Nephron progenitor cell (in vitro differentiated cells): ENCODE data around the gene KCTD10.
A peak's percentile ranks its signal among the peaks of the same experiment; 100 is the strongest.
"Not testable (repeated sequence)": the region's sequence is repeated elsewhere in the genome, so short reads cannot be mapped to it uniquely, and the experiment has no call there.

ENCODE experiments used
- DNase-seq: peaks from one replicate; pipeline ENCODE4 v3.0.0; 2021
- H3K27ac Mint-ChIP-seq: 2 replicates; pipeline ENCODE4 v1.8.0; 2021; ENCODE audit warnings: mild to moderate bottlenecking, moderate library complexity, mixed read lengths
- H3K27me3 Mint-ChIP-seq: 2 replicates; pipeline ENCODE4 v1.8.0; 2021; ENCODE audit warnings: mild to moderate bottlenecking, low read depth, mixed read lengths; ENCODE audit not compliant: poor library complexity
- H3K36me3 Mint-ChIP-seq: 2 replicates; pipeline ENCODE4 v1.8.0; 2021; ENCODE audit warnings: low read depth, mixed read lengths
- H3K4me1 Mint-ChIP-seq: 2 replicates; pipeline ENCODE4 v1.8.0; 2021; ENCODE audit warnings: mixed read lengths
- H3K4me3 Mint-ChIP-seq: 2 replicates; pipeline ENCODE4 v1.8.0; 2021; ENCODE audit warnings: mild to moderate bottlenecking, moderate library complexity, mixed read lengths
- H3K9me3 Mint-ChIP-seq: 2 replicates; pipeline ENCODE4 v1.8.0; 2021; ENCODE audit warnings: mild to moderate bottlenecking, moderate library complexity, mixed read lengths
- CTCF ChIP-seq: fragments of 200-600 bp; sonication (generic); IDR thresholded peaks from 2 replicates; pipeline ENCODE4 v1.5.0; 2021; ENCODE audit warnings: antibody characterized with exemption

The KCTD10 gene

DNA sequence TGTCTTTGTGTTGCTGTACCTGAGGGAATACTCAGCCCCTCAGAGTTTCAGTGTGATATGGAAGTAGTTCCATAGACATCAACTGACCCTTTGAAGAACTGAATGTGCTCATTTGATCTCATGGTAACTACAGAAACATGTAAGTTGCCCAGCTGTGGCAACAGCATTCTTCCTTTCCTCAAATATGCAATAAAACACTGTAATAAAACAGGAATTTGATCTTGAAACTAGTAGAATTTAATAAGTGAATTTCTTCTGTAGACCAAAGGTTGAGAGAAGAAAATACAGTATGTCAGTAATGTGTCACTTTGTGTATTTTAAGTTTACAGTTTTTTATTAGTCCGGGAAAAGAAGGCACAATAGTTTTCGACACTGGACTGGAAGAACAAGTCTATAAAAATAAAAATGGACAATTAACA is 31.9 kb downstream of the KCTD10 start:
- peaks cover 7% of the 10 kb centered on the region for H3K36me3 Mint-ChIP-seq
- no peaks in the 10 kb centered on the region for H3K9me3 Mint-ChIP-seq
- no peak overlapping the region for H3K4me3 Mint-ChIP-seq
- H3K4me1 Mint-ChIP-seq, result no peaks in the 10 kb centered on the region
- H3K27ac Mint-ChIP-seq, result no peak overlapping the region
- no peak for DNase-seq
- no peaks in the 10 kb centered on the region for H3K27me3 Mint-ChIP-seq
- TF ChIP-seq CTCF, result no peak

GRCh38 chr12:109444259-109444658 is 32.8 kb downstream of the KCTD10 start:
- no peak overlapping the region for H3K4me3 Mint-ChIP-seq
- no peak for TF ChIP-seq CTCF
- no peaks in the 10 kb centered on the region for H3K9me3 Mint-ChIP-seq
- no peaks in the 10 kb centered on the region for H3K4me1 Mint-ChIP-seq
- H3K27me3 Mint-ChIP-seq, result no peaks in the 10 kb centered on the region
- H3K36me3 Mint-ChIP-seq, result no peaks in the 10 kb centered on the region
- peak overlapping the region; percentile 53 for H3K27ac Mint-ChIP-seq
- no peak for DNase-seq

GRCh38 chr12:109443794-109444193 is 33.3 kb downstream of the KCTD10 start:
- Mint-ChIP-seq H3K9me3 (no peaks in the 10 kb centered on the region), H3K36me3 (no peaks in the 10 kb centered on the region), H3K4me1 (no peaks in the 10 kb centered on the region), H3K27me3 (no peaks in the 10 kb centered on the region), H3K27ac (peak overlapping the region; percentile 53), H3K4me3 (no peak overlapping the region)
- DNase-seq, result no peak
- no peak for TF ChIP-seq CTCF

DNA sequence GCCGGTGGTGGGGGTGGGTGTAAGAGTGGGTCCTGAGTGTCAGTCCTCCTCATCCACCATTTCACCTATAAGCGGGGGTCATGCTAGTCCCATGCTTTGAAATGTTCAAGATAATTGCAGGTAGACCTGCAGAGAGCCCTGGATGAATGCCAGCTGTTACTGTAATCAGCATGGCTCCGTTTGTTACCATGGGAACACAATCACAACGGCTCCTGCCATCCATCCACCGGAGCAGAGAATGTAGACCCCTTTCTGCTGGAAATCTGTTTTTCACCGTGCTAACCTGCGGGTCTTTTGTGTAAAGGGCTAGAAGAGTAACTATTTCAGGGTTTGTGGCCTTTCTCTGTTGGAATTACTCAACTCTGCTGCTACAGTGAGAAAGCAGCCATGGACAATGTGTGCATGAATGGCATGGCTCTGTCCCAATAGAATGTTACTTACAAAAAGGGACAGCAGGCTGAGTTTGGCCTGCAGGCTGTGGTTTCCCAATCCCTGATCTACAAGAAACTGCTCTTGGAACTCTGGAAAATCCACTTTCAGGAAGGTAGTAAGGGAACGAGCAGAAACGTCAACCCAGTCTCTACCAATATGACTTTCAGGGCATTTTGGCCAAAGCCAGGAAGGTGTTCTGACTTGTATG is 36.1 kb downstream of the KCTD10 start:
- peak overlapping the region; percentile 48 for H3K27ac Mint-ChIP-seq
- no peak for TF ChIP-seq CTCF
- H3K4me3 Mint-ChIP-seq, result no peak overlapping the region

DNA sequence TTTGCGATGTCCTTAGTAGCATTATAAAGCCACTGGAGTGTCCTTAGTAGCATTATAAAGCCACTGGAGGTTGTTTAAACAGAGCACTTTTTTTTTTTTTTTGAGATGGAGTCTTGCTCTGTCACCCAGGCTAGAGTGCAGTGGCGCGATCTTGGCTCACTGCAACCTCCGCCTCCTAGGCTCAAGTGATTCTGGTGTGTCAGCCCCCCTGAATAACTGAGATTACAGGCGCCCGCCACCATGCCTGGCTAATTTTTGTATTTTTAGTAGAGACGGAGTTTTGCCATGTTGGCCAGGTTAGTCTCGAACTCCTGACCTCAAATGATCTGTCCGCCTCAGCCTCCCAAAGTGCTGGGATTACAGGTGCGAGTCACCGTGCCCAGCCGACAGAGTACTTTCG is 37.1 kb downstream of the KCTD10 start:
- not testable (repeated sequence) for DNase-seq, H3K9me3 Mint-ChIP-seq, H3K36me3 Mint-ChIP-seq, H3K27me3 Mint-ChIP-seq, H3K4me3 Mint-ChIP-seq, H3K27ac Mint-ChIP-seq
- H3K4me1 Mint-ChIP-seq, result peaks cover 14% of the 10 kb centered on the region

More for the DNA sequence above, 36.1 kb downstream of the KCTD10 start:
- Mint-ChIP-seq H3K4me1 (peaks cover 6% of the 10 kb centered on the region), H3K9me3 (no peaks in the 10 kb centered on the region), H3K36me3 (no peaks in the 10 kb centered on the region), H3K27me3 (peaks cover 2% of the 10 kb centered on the region)
- no peak for DNase-seq

GRCh38 chr12:109439181-109439580 is 37.9 kb downstream of the KCTD10 start:
- peaks cover 19% of the 10 kb centered on the region for H3K4me1 Mint-ChIP-seq
- H3K27me3 Mint-ChIP-seq, result peaks cover 3% of the 10 kb centered on the region
- no peaks in the 10 kb centered on the region for H3K36me3 Mint-ChIP-seq
- H3K27ac Mint-ChIP-seq, result no peak overlapping the region
- no peaks in the 10 kb centered on the region for H3K9me3 Mint-ChIP-seq
- no peak for TF ChIP-seq CTCF
- no peak for DNase-seq
- H3K4me3 Mint-ChIP-seq, result no peak overlapping the region
